Stomach (tissue), 4 donors: ENCODE data around the gene MTHFSD.

Experiments used
- EP300 ChIP-seq: sonication (generic); formaldehyde crosslinking; IDR thresholded peaks from one replicate; pipeline ENCODE4 v1.6.1; 2017; ENCODE audit warnings: antibody characterized with exemption
- POLR2A ChIP-seq, 4 donors: fragments of 450-650 bp; IDR thresholded peaks; one replicate each; pipeline ENCODE4 v1.6.1; 2016; ENCODE audit warnings: antibody characterized with exemption in 4 of 4, control low read depth in 2 of 4, mild to moderate bottlenecking in 1 of 4, moderate library complexity in 1 of 4
- POLR2AphosphoS5 ChIP-seq, 3 donors: sonication (generic); formaldehyde crosslinking; IDR thresholded peaks; one replicate each; pipeline ENCODE4 v1.6.1; 2016; ENCODE audit warnings: antibody characterized with exemption in 3 of 3
- TF ChIP-seq, protein P1 (sequence below), 7 experiments: fragments of 450-650 bp in 4 of 7; fragments of 200-600 bp in 3 of 7; sonication (generic) in 3 of 7; IDR thresholded peaks; one replicate each; pipeline ENCODE4 v1.5.1; 2016 to 2019; ENCODE audit warnings: antibody characterized with exemption in 7 of 7, control low read depth in 2 of 7, mild to moderate bottlenecking in 1 of 7

DNA sequence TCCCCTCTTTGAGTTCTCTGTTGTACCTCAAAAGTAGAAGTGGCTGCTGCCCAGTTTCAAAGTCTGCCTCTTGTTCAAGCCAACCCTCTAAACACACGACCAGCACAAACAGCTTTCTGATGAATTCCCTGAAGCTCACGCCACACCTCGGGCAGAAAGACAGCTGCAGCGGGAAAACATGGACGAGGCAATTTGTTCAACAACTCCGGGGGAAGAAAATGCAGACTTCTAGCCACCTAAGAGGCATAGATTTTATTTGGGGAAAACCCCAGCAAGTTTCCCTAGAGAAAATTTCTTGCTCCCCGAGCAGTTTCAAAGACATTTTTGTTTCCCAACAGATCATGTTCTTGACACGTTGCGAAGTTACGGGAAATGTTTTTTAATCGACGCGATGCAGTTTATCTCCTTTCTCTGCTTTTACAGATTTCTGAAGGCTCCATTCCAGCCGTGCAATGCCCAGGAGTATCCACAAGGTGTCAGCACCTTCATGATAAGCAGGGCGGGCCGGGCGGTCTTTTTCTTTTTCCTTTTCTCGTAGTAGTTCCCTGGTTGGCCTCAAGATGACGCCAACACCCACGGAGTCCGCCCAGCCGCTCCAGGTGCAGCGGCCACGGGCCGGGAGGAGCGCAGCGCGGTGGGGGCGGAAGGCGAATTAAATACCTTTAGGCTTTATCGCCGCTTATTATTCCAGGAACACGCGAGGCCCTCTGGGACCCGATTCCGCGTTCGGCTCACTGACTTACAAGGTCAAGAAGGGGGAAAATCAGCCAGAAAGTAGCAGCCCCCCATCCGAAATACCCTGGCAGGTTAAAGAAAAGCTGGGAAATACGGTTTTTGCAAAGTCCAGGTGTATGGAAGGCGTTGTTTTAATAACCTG, 8.7 kb upstream of the MTHFSD start:
- TF ChIP-seq POLR2AphosphoS5 (IDR thresholded peaks at IDR 0.05) (peak in 1 of 3 donors; percentile 53), POLR2A (IDR thresholded peaks at IDR 0.05) (no peak), EP300 (no peak)
- TF ChIP-seq, protein P1, sequence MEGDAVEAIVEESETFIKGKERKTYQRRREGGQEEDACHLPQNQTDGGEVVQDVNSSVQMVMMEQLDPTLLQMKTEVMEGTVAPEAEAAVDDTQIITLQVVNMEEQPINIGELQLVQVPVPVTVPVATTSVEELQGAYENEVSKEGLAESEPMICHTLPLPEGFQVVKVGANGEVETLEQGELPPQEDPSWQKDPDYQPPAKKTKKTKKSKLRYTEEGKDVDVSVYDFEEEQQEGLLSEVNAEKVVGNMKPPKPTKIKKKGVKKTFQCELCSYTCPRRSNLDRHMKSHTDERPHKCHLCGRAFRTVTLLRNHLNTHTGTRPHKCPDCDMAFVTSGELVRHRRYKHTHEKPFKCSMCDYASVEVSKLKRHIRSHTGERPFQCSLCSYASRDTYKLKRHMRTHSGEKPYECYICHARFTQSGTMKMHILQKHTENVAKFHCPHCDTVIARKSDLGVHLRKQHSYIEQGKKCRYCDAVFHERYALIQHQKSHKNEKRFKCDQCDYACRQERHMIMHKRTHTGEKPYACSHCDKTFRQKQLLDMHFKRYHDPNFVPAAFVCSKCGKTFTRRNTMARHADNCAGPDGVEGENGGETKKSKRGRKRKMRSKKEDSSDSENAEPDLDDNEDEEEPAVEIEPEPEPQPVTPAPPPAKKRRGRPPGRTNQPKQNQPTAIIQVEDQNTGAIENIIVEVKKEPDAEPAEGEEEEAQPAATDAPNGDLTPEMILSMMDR (IDR thresholded peaks at IDR 0.05): peak in 6 of 7 experiments; percentile 85 to 100 (median 100)
